GM12892 (cell line): ENCODE measurements around the gene TACC3.

Experiments
- POLR2A ChIP-seq: IDR thresholded peaks from 2 replicates; pipeline ENCODE4 v1.6.1; 2011; ENCODE audit warnings: low read depth, low read length, control low read depth
- POLR2AphosphoS5 ChIP-seq: IDR thresholded peaks from 2 replicates; pipeline ENCODE4 v1.6.1; 2011; ENCODE audit warnings: low read depth, low read length, control low read depth

DNA sequence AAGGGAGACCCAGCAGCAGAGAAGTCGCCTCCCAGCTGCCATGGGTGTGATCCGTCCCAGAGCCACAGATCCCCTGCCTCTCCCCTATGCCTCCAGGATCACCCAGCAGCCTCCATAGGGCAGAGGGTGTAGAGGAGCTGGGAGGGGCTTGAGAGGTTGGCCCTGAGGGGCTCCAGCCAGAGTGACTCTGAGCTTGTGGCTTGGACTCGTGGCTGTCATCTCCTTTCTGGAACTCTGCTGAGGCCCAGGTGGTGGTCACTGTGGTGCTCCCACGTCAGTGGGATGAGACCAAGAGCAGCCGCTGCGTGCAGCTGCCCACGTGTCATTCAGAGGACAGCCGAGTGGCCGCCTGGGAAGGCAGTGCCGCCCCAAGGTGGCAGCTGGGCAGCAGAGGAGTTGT, 4.2 kb downstream of the TACC3 start:
- TF ChIP-seq POLR2AphosphoS5 (no peak), POLR2A (no peak)
